Measurements from ENCODE around the gene CAPN12.
"Not testable (repeated sequence)": the region's sequence is repeated elsewhere in the genome, so short reads cannot be mapped to it uniquely, and the experiment has no call there.

Gene CAPN12

GRCh38 chr19:38770949-38771275 lies 26.6 kb upstream of the CAPN12 start:
- DNase-seq (ENCODE audit: low spot score) = not testable (repeated sequence)

DNA sequence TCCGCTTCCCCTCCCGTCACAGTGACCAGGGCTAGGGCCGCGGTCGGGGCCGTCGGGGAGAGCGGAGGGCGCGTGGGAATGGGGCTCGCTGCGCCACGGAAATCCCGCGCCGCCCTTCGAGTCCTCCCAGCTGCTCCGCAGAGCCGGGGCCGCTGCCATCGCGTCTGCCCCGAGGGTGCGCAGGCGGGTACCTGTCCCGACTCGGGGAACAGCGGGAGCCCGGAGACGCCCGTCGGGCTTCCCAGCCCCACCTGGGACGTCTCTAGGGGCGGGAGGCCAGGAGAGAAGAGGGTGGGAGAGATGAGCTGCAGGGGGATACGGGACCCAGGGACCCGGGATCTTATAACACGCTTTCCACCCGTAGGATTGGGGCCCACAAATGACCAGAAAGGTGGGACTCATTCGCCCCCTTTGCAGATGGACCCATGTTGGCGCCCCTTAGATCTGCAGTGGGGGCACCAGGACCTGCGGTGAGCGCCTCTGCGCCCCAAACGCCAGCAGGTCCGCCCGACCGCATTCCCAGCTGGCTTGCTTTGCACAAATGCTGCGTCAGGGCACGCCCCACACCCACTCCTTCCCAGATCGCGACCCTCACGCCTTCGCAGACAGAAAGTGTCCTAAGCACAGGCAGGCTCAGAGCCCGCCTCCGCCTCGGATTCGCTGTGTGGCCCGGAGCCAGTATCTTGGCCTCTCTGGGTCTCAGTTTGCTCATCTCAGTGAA lies 26.1 kb upstream of the CAPN12 start:
- DNase-seq (ENCODE audit: low spot score) = not testable (repeated sequence)

DNA sequence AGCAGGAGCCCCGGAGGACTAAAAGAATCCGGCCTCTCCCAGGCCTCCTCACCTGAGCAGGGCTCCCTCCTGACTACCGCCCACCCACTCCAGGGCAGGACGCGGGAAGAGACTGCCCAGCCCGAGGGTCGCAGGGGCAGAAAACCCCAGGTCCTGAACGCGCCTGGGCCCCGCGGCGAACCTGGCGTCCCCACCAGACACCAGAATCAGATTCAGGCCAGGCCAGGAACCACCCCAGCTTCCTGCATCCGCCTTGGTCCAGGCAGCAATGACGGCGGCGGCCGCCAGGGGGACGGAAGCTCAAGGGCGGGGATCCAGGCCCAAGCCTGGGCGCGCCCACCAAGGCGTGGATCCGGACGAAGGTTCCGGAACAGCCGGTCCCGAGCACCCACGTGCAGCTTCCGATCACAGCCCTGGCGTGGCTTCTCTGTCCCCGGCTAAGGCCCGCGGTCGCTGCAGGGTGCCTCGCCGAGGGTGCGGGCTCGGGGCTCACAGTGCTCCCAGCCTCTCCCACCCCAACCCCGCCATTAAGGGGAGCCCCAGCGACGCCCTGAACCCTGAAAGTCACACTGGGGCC lies 25.4 kb upstream of the CAPN12 start:
- DNase-seq (ENCODE audit: low spot score) = peak; percentile 75

DNA sequence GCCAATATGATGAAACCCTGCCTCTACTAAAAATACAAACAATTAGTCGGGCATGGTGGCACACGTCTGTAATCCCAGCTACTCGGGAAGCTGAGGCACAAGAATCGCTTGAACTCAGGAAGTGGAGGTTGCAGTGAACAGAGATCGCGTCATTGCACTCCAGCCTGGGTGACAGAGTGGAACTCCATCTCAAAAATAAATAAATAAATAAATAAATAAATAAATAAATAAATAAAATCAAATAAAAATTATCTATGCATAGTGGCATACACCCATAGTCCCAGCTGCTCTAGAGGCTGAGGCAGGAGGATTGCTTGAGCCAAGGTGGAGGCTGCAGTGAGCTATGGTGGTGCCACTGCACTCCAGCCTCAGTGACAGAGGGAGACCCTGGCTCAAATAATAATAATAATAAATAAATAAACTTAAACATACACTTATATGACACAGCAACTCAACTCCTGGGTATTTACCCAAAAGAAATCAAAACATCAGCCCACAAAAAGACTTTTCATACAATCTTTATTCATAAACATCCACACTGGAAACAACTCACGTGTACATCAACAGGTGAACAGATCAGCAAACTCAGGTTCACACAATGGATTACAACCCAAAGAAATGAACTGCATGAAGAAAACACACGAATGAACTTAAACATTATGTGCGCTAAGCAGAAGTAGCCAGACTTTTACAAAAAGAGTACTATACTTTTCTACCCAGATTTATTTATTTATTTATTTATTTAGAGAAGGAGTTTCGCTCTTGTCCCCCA lies 22.2 kb upstream of the CAPN12 start:
- no peak for DNase-seq (ENCODE audit: low spot score)

- no peak for DNase-seq (ENCODE audit: low spot score)
Observed at GRCh38 chr19:38765214-38765613, 20.9 kb upstream of the CAPN12 start.

DNA sequence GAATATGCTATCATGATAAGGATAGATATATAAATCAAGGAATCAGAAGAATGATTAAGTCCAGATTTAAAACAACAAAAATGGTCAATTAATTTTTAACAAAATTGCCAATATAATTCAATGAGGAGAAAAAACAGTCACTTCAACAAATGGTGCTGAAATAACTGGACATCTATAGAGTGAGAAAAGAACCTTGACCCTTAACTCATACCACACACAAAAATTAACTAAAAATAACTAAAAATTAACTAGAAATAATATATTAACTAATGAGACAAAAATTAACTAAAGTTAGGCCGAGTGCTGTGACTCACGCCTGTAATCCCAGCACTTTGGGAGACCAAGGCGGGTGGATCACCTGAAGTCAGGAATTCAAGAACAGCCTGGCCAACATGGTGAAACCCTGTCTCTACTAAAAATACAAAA lies 19.5 kb upstream of the CAPN12 start:
- DNase-seq (ENCODE audit: low spot score) = no peak

GRCh38 chr19:38761884-38762389 lies 17.7 kb upstream of the CAPN12 start:
- DNase-seq (ENCODE audit: low spot score) = not testable (repeated sequence)

- not testable (repeated sequence) for DNase-seq (ENCODE audit: low spot score)
Observed at GRCh38 chr19:38760805-38761517, 16.7 kb upstream of the CAPN12 start.

GRCh38 chr19:38759590-38760003 lies 15.3 kb upstream of the CAPN12 start:
- DNase-seq (ENCODE audit: low spot score) = no peak

DNA sequence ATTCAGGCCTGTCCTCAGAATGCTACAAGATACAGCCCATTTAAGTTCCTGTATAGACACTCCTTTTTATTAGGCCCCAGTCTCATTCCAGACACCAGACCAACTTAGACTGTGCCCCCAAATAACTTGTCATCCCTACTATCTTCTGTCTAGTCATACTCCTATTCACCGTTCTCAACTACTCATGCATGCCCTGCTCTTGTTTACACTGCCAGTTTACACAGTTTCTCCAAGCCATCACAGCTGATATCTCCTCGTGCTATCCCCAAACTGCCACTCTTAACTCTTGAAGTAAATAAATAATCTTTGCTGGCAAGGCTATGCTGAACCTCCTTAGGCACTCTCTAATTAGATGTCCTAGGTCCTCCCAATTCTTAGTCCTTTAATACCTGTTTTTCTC lies 9.9 kb upstream of the CAPN12 start:
- not testable (repeated sequence) for DNase-seq (ENCODE audit: low spot score)

GRCh38 chr19:38753783-38754182 lies 9.5 kb upstream of the CAPN12 start:
- not testable (repeated sequence) for DNase-seq (ENCODE audit: low spot score)

GRCh38 chr19:38745316-38745715 lies 1.0 kb upstream of the CAPN12 start:
- no peak for DNase-seq (ENCODE audit: low spot score)

DNA sequence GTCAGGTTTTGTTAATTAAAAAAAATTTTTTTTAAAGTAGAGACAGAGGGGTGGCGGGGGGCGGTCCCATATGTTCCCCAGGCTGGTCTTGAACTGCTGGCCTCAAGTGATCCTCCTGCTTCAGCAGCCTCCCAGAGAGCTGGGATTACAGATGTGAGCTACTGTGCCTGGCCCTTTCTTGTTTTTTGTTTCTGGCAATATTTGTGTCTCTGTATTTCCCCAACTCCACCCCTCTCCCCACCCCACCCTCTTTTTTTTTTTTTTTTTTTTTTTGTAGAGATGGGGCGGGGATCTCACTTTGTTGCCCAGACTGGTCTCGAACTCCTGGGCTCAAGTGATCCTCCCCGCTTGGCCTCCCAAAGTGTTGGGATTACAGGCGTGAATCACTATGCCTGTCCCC lies 600 bp upstream of the CAPN12 start:
- no peak for DNase-seq (ENCODE audit: low spot score)

DNA sequence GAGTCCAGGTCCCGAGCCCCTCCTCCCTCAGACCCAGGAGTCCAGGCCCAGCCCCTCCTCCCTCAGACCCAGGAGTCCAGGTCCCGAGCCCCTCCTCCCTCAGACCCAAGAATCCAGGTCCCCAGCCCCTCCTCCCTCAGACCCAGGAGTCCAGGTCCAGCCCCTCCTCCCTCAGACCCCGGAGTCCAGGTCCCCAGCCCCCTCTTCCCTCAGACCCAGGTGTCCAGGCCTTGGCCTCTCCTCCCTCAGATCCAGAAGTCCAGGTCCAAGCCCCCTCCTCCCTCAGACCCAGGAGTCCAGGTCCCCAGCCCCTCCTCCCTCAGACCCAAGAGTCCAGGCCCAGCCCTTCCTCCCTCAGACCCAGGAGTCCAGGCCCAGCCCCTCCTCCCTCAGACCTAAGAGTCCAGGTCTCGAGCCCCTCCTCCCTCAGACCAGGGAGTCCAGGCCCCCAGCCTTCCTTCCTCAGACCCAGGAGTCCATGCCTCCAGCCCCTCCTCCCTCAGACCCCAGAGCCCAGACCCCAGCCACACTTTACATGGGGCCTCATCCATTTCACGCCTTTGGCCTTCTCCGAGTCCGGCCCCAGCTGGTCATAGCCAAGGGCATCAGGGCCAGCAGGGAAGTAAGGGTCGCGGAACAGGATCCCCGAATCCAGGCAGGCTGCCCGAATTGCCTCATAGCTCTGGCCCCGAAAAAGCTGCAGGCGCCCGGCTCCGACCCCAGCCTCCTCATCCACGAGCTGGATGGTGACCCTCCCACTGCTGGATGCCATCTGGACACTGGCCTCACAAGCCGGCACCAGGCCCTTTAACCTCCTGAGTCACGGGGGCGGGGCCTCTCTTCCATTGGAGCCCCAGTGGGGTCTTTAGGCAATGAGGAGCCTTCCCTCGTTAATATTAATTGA lies 628 bp downstream of the CAPN12 start:
- peak; percentile 2 for DNase-seq (ENCODE audit: low spot score)

DNA sequence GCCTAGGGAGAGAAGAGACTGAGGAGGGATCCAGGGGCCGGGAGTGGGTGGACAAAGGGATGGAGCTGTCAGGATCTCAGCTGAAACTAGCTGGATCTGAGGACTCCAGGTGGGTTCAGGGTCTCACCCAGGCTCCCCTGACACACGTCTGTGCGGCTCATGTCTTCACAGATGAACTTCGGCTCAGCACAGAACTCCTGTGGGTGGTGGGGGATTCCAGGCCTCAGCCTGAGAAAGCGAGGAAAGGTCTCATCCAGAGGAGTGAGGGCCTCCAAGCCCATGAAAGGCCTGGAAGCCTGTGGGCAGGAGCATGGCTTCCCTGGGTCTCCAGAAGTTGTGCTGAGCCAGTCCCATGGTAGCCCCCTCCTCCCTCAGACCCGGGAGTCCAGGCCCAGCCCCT lies 1.4 kb downstream of the CAPN12 start:
- DNase-seq (ENCODE audit: low spot score) = peak; percentile 4

DNA sequence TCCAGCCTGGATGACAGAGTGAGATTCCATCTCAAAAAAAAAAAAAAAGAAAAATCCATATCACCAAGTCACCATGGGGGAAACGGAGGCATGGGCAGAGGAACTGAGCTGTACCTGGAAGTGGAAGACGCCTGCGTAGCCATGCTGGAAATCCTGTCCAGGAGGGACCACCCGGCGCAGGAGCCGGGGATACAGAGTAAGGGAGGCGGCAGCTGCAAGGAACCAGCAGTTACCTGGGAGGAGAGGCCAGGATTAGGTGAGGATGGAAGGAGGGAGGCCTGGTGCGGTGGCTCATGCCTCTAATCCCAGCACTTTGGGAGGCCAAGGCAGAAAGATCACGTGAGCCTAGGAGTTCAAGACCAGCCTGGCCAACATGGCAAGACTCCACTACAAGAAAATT lies 2.0 kb downstream of the CAPN12 start:
- no peak for DNase-seq (ENCODE audit: low spot score)

DNA sequence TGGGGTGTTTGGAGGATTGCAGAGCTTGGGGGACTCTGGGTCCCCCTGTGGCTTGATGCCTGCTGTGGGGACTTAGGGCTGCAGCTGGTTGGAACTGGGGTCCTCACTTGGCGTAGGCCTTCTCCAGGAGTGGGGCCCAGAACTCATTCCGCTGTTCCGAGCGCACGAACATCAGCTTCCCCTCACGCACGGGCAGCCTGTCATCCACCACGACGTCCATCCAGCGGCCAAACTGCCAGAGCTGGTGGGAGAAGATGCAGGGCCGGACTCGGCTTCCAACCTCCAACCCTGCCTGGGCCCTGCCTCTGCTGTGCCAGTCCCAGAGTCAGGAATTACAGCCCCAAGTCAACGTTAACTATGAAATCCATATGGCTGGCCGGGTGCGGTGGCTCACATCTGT lies 2.6 kb downstream of the CAPN12 start:
- no peak for DNase-seq (ENCODE audit: low spot score)

- no peak for DNase-seq (ENCODE audit: low spot score)
Observed at GRCh38 chr19:38740932-38741331, 3.3 kb downstream of the CAPN12 start.

- DNase-seq (ENCODE audit: low spot score) = no peak
Observed at GRCh38 chr19:38740257-38740592, 4.0 kb downstream of the CAPN12 start.

GRCh38 chr19:38739440-38740256 lies 4.6 kb downstream of the CAPN12 start:
- DNase-seq (ENCODE audit: low spot score) = no peak

Data from AG08396 (cell line).